GM12878 (cell line): ENCODE results near the gene NCR2. TPM values are rescaled to one million over a fixed set of nuclear protein-coding genes. Genes with fewer than 3 reads are reported as not detected.

Experiments
- BCL11A ChIP-seq: IDR thresholded peaks from 2 replicates; pipeline ENCODE4 v1.6.1; 2011; ENCODE audit warnings: low read depth, low read length
- MTA2 ChIP-seq: fragments of 450-650 bp; IDR thresholded peaks from 2 replicates; pipeline ENCODE4 v1.6.1; 2016; ENCODE audit warnings: low read depth, mild to moderate bottlenecking, moderate library complexity
- TCF12 ChIP-seq: IDR thresholded peaks from 2 replicates; pipeline ENCODE4 v1.6.1; 2011; ENCODE audit warnings: low read depth, mild to moderate bottlenecking, low read length
- polyA plus RNA-seq, 11 experiments: library from polyadenylated mRNA; depleted of rRNA in 4 of 11; unstranded in 6 of 11; stranded (reverse) in 5 of 11; fragments of >200 nt; fragmentation: Nextera tagmentation in 4 of 11; fragmentation: Illumina TruSeq in 1 of 11; extraction: Ambion mirVana in 4 of 11; extraction: Trizol in 1 of 11; gene quantifications; 1 replicate in 1 of 11; 2 replicates in 10 of 11; pipeline versions ENCODE4 v1.2.1 to v1.2.3, GENCODE V29; 2011 to 2016; ENCODE audit warnings: inconsistent platforms in 2 of 11, missing spikeins in 2 of 11, low read depth in 1 of 11
- total RNA-seq, 4 experiments: library from RNA; depleted of rRNA in 3 of 4; stranded (reverse); fragments of >200 nt in 3 of 4; fragmentation: Illumina TruSeq in 1 of 4; extraction: Trizol in 1 of 4; gene quantifications; 2 replicates each; pipeline versions ENCODE4 v1.2.1 to v1.2.3, GENCODE V29; 2013 to 2021
- TF ChIP-seq, protein P1 (sequence below): fragments of 450-650 bp; IDR thresholded peaks from 2 replicates; pipeline ENCODE4 v1.6.1; 2016; ENCODE audit warnings: mild to moderate bottlenecking
- TF ChIP-seq, protein P2 (sequence below): fragments of 450-650 bp; IDR thresholded peaks from 2 replicates; pipeline ENCODE4 v1.6.1; 2018; ENCODE audit warnings: borderline replicate concordance, mild to moderate bottlenecking; ENCODE audit not compliant: partially characterized antibody
- TF ChIP-seq, protein P3 (sequence below): fragments of 450-650 bp; IDR thresholded peaks from 2 replicates; pipeline ENCODE4 v1.6.1; 2018; ENCODE audit warnings: mild to moderate bottlenecking, low read depth, moderate library complexity; ENCODE audit not compliant: partially characterized antibody
- TF ChIP-seq, protein P4 (sequence below): fragments of 450-650 bp; formaldehyde crosslinking; IDR thresholded peaks from 2 replicates; pipeline ENCODE4 v1.4.0; 2022; ENCODE audit warnings: mild to moderate bottlenecking, moderate library complexity
- TF ChIP-seq, protein P5 (sequence below): IDR thresholded peaks from 2 replicates; pipeline ENCODE4 v1.6.1; 2011; ENCODE audit warnings: borderline replicate concordance, low read depth, mild to moderate bottlenecking, moderate library complexity, mixed read lengths, low read length; ENCODE audit not compliant: insufficient read depth; ENCODE audit errors: extremely low read length
- TF ChIP-seq, protein P6 (sequence below): IDR thresholded peaks from 2 replicates; pipeline ENCODE4 v1.6.1; 2011; ENCODE audit warnings: borderline replicate concordance, low read depth, mild to moderate bottlenecking, moderate library complexity, low read length; ENCODE audit not compliant: insufficient read depth, poor library complexity, severe bottlenecking

Gene NCR2
- total and polyA plus RNA-seq, 10 of the 15 experiments (the other 5 are each of a cell fraction or from before 2014, with no cell fraction given) = 0.21 to 0.53 TPM; not detected in 8

DNA sequence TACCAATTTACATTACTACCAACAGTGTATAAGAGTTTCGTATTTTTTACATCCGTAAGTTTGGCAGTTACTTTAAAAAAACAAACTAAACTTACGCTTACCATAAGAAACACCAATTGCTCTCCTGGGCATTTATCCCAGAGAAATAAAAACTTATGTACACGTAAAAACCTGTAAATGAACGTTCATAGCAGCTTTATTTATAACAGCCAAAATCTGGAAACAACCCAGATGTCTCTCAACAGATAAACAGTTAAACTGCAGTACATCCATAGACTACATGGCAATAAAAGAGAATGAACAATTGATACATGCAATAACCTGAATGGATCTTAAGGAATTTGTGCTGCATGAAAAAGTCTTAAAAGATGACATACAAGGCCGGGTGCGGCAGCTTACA is 30.7 kb downstream of the NCR2 start (continued):
- TF ChIP-seq, protein P1, sequence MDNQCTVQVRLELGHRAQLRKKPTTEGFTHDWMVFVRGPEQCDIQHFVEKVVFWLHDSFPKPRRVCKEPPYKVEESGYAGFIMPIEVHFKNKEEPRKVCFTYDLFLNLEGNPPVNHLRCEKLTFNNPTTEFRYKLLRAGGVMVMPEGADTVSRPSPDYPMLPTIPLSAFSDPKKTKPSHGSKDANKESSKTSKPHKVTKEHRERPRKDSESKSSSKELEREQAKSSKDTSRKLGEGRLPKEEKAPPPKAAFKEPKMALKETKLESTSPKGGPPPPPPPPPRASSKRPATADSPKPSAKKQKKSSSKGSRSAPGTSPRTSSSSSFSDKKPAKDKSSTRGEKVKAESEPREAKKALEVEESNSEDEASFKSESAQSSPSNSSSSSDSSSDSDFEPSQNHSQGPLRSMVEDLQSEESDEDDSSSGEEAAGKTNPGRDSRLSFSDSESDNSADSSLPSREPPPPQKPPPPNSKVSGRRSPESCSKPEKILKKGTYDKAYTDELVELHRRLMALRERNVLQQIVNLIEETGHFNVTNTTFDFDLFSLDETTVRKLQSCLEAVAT = no peak
- TF ChIP-seq MTA2 (no peak), TCF12 (no peak), BCL11A (no peak)
- TF ChIP-seq, protein P2, sequence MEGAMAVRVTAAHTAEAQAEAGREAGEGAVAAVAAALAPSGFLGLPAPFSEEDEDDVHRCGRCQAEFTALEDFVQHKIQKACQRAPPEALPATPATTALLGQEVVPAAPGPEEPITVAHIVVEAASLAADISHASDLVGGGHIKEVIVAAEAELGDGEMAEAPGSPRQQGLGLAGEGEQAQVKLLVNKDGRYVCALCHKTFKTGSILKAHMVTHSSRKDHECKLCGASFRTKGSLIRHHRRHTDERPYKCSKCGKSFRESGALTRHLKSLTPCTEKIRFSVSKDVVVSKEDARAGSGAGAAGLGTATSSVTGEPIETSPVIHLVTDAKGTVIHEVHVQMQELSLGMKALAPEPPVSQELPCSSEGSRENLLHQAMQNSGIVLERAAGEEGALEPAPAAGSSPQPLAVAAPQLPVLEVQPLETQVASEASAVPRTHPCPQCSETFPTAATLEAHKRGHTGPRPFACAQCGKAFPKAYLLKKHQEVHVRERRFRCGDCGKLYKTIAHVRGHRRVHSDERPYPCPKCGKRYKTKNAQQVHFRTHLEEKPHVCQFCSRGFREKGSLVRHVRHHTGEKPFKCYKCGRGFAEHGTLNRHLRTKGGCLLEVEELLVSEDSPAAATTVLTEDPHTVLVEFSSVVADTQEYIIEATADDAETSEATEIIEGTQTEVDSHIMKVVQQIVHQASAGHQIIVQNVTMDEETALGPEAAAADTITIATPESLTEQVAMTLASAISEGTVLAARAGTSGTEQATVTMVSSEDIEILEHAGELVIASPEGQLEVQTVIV = no peak
- TF ChIP-seq, protein P3, sequence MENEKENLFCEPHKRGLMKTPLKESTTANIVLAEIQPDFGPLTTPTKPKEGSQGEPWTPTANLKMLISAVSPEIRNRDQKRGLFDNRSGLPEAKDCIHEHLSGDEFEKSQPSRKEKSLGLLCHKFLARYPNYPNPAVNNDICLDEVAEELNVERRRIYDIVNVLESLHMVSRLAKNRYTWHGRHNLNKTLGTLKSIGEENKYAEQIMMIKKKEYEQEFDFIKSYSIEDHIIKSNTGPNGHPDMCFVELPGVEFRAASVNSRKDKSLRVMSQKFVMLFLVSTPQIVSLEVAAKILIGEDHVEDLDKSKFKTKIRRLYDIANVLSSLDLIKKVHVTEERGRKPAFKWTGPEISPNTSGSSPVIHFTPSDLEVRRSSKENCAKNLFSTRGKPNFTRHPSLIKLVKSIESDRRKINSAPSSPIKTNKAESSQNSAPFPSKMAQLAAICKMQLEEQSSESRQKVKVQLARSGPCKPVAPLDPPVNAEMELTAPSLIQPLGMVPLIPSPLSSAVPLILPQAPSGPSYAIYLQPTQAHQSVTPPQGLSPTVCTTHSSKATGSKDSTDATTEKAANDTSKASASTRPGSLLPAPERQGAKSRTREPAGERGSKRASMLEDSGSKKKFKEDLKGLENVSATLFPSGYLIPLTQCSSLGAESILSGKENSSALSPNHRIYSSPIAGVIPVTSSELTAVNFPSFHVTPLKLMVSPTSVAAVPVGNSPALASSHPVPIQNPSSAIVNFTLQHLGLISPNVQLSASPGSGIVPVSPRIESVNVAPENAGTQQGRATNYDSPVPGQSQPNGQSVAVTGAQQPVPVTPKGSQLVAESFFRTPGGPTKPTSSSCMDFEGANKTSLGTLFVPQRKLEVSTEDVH = no peak
- TF ChIP-seq, protein P4, sequence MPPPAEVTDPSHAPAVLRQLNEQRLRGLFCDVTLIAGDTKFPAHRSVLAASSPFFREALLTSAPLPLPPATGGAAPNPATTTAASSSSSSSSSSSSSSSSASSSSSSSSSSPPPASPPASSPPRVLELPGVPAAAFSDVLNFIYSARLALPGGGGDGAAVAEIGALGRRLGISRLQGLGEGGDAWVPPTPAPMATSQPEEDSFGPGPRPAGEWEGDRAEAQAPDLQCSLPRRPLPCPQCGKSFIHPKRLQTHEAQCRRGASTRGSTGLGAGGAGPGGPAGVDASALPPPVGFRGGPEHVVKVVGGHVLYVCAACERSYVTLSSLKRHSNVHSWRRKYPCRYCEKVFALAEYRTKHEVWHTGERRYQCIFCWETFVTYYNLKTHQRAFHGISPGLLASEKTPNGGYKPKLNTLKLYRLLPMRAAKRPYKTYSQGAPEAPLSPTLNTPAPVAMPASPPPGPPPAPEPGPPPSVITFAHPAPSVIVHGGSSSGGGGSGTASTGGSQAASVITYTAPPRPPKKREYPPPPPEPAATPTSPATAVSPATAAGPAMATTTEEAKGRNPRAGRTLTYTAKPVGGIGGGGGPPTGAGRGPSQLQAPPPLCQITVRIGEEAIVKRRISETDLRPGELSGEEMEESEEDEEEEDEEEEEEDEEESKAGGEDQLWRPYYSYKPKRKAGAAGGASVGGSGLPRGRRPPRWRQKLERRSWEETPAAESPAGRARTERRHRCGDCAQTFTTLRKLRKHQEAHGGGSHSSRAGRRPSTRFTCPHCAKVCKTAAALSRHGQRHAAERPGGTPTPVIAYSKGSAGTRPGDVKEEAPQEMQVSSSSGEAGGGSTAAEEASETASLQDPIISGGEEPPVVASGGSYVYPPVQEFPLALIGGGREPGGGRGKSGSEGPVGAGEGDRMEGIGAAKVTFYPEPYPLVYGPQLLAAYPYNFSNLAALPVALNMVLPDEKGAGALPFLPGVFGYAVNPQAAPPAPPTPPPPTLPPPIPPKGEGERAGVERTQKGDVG (CRISPR knock-in tag) = no peak
- TF ChIP-seq, protein P5, sequence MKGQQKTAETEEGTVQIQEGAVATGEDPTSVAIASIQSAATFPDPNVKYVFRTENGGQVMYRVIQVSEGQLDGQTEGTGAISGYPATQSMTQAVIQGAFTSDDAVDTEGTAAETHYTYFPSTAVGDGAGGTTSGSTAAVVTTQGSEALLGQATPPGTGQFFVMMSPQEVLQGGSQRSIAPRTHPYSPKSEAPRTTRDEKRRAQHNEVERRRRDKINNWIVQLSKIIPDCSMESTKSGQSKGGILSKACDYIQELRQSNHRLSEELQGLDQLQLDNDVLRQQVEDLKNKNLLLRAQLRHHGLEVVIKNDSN = no peak
- TF ChIP-seq, protein P6, sequence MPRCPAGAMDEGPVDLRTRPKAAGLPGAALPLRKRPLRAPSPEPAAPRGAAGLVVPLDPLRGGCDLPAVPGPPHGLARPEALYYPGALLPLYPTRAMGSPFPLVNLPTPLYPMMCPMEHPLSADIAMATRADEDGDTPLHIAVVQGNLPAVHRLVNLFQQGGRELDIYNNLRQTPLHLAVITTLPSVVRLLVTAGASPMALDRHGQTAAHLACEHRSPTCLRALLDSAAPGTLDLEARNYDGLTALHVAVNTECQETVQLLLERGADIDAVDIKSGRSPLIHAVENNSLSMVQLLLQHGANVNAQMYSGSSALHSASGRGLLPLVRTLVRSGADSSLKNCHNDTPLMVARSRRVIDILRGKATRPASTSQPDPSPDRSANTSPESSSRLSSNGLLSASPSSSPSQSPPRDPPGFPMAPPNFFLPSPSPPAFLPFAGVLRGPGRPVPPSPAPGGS = no peak
